Thyroid gland (tissue), 4 donors: ENCODE results near the gene DDX59.

Experiments
- POLR2A ChIP-seq, 2 donors: fragments of 450-650 bp; IDR thresholded peaks; one replicate each; pipeline ENCODE4 v1.6.1; 2017; ENCODE audit warnings: antibody characterized with exemption in 2 of 2, mild to moderate bottlenecking in 2 of 2, moderate library complexity in 1 of 2
- TF ChIP-seq, protein P1 (sequence below), 6 experiments: fragments of 200-600 bp in 3 of 6; fragments of 450-650 bp in 3 of 6; sonication (generic) in 3 of 6; IDR thresholded peaks; one replicate each; pipeline ENCODE4 v1.5.1; 2016 to 2019; ENCODE audit warnings: antibody characterized with exemption in 6 of 6, mild to moderate bottlenecking in 2 of 6, inconsistent platforms in 1 of 6, moderate library complexity in 1 of 6

DNA sequence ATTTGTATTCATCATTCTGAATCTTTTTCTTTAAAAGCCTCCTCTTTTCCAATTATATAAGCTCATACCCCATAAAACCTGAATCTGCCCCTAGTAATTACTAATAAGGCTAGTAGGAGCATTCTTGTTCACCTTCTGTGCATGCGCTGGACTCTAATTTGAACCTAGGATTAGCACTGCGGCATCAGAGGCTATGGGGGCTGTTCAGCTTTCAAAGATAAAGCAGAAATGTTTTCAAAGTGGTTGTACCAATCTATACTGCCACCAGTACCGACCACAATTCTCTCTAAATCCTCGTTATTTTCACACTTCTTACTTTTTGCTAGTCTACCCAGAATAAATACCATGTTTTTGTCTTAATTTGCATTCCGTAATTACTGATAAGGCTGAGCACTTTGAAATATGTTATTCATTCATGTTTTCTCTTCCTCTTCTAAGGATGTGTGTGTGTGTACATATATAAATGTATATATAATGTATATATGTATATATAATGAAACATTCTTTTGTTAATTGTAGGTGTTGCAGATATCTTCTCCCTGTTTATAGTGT is 1.6 kb upstream of the DDX59 start:
- TF ChIP-seq, protein P1, sequence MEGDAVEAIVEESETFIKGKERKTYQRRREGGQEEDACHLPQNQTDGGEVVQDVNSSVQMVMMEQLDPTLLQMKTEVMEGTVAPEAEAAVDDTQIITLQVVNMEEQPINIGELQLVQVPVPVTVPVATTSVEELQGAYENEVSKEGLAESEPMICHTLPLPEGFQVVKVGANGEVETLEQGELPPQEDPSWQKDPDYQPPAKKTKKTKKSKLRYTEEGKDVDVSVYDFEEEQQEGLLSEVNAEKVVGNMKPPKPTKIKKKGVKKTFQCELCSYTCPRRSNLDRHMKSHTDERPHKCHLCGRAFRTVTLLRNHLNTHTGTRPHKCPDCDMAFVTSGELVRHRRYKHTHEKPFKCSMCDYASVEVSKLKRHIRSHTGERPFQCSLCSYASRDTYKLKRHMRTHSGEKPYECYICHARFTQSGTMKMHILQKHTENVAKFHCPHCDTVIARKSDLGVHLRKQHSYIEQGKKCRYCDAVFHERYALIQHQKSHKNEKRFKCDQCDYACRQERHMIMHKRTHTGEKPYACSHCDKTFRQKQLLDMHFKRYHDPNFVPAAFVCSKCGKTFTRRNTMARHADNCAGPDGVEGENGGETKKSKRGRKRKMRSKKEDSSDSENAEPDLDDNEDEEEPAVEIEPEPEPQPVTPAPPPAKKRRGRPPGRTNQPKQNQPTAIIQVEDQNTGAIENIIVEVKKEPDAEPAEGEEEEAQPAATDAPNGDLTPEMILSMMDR (IDR thresholded peaks at IDR 0.05), result no peak
- TF ChIP-seq POLR2A (IDR thresholded peaks at IDR 0.05), result no peak
